Suprapubic skin (tissue), 4 donors: ENCODE data around the gene TRIM52. TPM values are rescaled to one million over a fixed set of nuclear protein-coding genes. Genes with fewer than 3 reads are reported as not detected.

Experiments
- DNase-seq, 2 donors: peaks; one replicate each; pipeline ENCODE4 v3.0.0-alpha.2; 2019; ENCODE audit warnings: low spot score in 2 of 2
- H3K27ac ChIP-seq: fragments of 200-600 bp; sonication (generic); one replicate; pipeline ENCODE4 v1.5.1; 2019
- H3K27me3 ChIP-seq: fragments of 200-600 bp; sonication (generic); one replicate; pipeline ENCODE4 v1.5.1; 2019
- H3K36me3 ChIP-seq: fragments of 200-600 bp; sonication (generic); one replicate; pipeline ENCODE4 v1.5.1; 2019
- H3K4me1 ChIP-seq: fragments of 200-600 bp; sonication (generic); one replicate; pipeline ENCODE4 v1.5.1; 2019
- H3K4me3 ChIP-seq: fragments of 200-600 bp; sonication (generic); one replicate; pipeline ENCODE4 v1.5.1; 2019; ENCODE audit warnings: mild to moderate bottlenecking
- H3K9me3 ChIP-seq: fragments of 200-600 bp; sonication (generic); one replicate; pipeline ENCODE4 v1.5.1; 2019
- EP300 ChIP-seq: sonication (generic); formaldehyde crosslinking; IDR thresholded peaks from one replicate; pipeline ENCODE4 v1.6.1; 2017; ENCODE audit warnings: antibody characterized with exemption
- POLR2A ChIP-seq, 2 donors: fragments of 450-650 bp; IDR thresholded peaks; one replicate each; pipeline ENCODE4 v1.6.1; 2017; ENCODE audit warnings: antibody characterized with exemption in 2 of 2, mild to moderate bottlenecking in 2 of 2, moderate library complexity in 2 of 2
- POLR2AphosphoS5 ChIP-seq, 3 donors: sonication (generic); formaldehyde crosslinking; IDR thresholded peaks; one replicate each; pipeline ENCODE4 v1.6.1; 2017; ENCODE audit warnings: antibody characterized with exemption in 3 of 3
- WGBS: methylation state at CpG from one replicate; pipeline ENCODE4 v1.1.5; 2018; 5-methylcytosine and 5-hydroxymethylcytosine counted together
- total RNA-seq, 4 donors: library from RNA; depleted of rRNA; stranded (reverse); fragments of >200 nt; gene quantifications; one replicate each; pipeline ENCODE4 v1.1.0, GENCODE V29; 2016
- TF ChIP-seq, protein P1 (sequence below), 2 donors: fragments of 200-600 bp in 1 of 2; fragments of 450-650 bp in 1 of 2; sonication (generic) in 1 of 2; IDR thresholded peaks; one replicate each; pipeline ENCODE4 v1.5.1; 2016 to 2019; ENCODE audit warnings: antibody characterized with exemption in 2 of 2, mild to moderate bottlenecking in 1 of 2, moderate library complexity in 1 of 2

The TRIM52 gene
- total RNA-seq, 4 donors from 2014 or later: 6.7 to 15.4 (median 10.1) TPM

DNA sequence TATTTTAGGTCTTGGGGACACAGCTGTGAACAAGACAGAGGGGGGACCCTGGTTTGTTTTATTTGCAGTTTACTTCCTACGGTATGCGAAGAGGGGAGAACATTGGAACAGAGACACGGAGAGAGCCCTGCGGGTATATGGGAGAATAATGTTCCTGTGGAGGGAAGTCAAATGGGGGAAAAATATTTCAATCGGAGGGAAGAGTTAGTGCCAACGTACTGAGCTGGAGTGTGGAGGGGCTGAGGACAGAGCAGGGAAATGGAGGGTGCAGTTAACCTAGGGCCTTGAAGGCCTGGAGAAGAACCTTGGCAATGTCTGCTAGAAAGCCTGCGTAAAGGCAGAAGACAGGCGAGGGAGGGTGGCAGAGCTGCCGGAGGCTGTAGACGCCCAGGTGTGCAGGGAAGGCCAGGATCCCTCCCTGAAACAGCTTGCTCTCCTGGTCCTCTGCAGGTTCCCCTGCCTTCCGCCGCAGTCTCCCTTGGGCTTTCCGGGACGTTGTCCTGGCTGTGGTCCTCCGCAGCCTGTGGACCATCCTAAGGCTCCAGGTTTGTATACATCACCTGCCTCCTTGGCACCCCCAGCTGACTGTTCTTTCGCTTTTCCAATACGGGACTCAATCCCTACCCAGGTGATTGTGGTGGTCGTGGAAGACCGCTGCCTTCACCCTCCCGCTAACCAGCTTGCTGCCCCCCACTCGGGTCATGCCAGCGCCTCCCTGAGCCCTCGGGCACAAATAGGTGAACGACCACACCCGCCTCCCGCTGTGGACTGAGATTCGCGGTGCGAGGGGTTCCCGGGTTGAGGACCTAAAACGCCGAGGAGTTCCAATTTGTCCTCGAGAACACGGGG is 15.3 kb downstream of the TRIM52 start:
- DNase-seq: peak in 1 of 2 donors; percentile 79
- Histone ChIP-seq H3K27me3 (no peaks in the 10 kb centered on the region), H3K9me3 (no peaks in the 10 kb centered on the region), H3K27ac (peak overlapping the region; percentile 96), H3K4me1 (peaks cover 76% of the 10 kb centered on the region), H3K36me3 (peaks cover 14% of the 10 kb centered on the region), H3K4me3 (peak overlapping the region; percentile 73)
- 31% methylated on average over 20 of the region's 34 CpGs for WGBS
- TF ChIP-seq POLR2A (IDR thresholded peaks at IDR 0.05) (no peak), EP300 (no peak), POLR2AphosphoS5 (IDR thresholded peaks at IDR 0.05) (no peak)
- TF ChIP-seq, protein P1, sequence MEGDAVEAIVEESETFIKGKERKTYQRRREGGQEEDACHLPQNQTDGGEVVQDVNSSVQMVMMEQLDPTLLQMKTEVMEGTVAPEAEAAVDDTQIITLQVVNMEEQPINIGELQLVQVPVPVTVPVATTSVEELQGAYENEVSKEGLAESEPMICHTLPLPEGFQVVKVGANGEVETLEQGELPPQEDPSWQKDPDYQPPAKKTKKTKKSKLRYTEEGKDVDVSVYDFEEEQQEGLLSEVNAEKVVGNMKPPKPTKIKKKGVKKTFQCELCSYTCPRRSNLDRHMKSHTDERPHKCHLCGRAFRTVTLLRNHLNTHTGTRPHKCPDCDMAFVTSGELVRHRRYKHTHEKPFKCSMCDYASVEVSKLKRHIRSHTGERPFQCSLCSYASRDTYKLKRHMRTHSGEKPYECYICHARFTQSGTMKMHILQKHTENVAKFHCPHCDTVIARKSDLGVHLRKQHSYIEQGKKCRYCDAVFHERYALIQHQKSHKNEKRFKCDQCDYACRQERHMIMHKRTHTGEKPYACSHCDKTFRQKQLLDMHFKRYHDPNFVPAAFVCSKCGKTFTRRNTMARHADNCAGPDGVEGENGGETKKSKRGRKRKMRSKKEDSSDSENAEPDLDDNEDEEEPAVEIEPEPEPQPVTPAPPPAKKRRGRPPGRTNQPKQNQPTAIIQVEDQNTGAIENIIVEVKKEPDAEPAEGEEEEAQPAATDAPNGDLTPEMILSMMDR (IDR thresholded peaks at IDR 0.05): no peak

DNA sequence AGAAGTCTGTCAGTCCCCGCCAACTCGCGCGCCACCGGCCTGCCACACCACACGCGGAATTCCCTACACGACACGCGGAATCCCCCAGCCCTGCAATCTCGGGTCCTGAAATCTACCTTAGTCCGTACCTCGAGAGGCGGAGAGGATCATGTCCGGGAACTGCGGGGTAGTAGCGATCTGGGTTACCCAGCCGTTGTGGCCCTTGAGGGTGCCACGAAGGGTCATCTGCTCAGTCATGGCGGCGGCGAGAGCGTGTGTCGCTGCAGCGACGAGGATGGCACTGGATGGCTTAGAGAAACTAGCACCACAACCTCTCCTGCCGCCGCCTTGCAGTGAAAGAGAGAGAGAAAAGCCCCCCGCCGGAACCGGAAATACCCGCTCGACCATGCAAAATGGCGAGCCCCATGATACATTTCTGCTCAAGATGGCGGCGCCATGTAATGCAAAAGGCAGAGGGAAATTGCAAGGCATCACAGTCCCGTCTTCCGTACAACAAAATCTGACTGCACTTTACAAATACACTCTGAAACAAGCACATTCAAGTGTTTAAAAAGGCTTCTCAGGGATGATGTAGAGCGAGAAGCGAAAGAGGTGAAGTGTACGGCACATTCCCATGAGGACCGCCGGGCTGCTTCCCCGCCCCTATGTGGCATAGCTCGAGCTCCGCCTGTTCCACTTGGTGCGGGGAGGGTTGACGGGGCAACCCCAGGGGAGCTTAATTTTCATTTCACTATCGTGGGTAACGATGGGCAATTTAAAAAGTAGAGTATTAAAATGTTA is 17.2 kb downstream of the TRIM52 start, which contains the start of gene RACK1:
Gene RACK1 (minus strand): TSS at position 343 of the 780 bp plus-strand sequence. CDS start 106 bp downstream, at position 237.
- Histone ChIP-seq H3K4me1 (peaks cover 64% of the 10 kb centered on the region), H3K4me3 (peak within 1 kb of the TSS; percentile 89), H3K27ac (peak within 1 kb of the TSS; percentile 96), H3K27me3 (no peaks in the 10 kb centered on the region), H3K9me3 (no peaks in the 10 kb centered on the region), H3K36me3 (peaks cover 33% of the 10 kb centered on the region)
- DNase-seq: peak; percentile 95 to 97
- 0% methylated on average over 27 of the region's 50 CpGs for WGBS
- TF ChIP-seq POLR2A (IDR thresholded peaks at IDR 0.05) (peak; percentile 50 to 64), POLR2AphosphoS5 (IDR thresholded peaks at IDR 0.05) (peak in 2 of 3 donors; percentile 34 to 75)
- TF ChIP-seq, protein P1 (IDR thresholded peaks at IDR 0.05): no peak

DNA sequence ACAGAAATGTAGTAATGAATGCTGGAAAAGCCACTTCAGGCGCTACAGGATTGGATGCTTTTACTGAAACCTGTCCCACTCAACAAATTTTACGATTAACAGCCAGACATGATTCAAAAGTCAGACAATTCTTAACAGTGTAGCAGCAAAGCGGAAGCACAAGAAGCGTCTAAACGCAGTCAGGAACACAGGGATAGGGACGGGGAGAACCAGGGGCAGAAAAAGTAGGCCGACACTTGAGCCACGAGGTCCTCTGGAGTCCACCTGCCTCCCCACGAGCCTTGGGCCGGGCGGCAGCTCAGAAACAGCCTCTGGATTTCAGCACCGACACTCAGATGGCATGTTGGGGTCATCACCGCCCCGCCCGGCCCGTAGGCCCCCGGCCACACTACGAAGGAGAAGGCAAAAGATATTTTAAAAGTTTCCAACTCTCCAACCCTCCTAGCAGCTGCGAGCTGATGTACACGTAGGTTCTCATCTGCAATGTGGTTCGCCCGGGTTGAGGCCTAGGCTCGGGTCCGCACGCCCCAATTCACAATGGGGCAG is 17.9 kb downstream of the TRIM52 start:
- Histone ChIP-seq H3K4me1 (peaks cover 58% of the 10 kb centered on the region), H3K9me3 (no peaks in the 10 kb centered on the region), H3K4me3 (peak overlapping the region; percentile 89), H3K36me3 (peaks cover 40% of the 10 kb centered on the region), H3K27me3 (no peaks in the 10 kb centered on the region), H3K27ac (peak overlapping the region; percentile 96)
- under 1% methylated on average over 12 of the region's 25 CpGs for WGBS
- DNase-seq: no peak
- TF ChIP-seq POLR2AphosphoS5 (IDR thresholded peaks at IDR 0.05) (no peak), EP300 (no peak), POLR2A (IDR thresholded peaks at IDR 0.05) (no peak)
- TF ChIP-seq, protein P1 (IDR thresholded peaks at IDR 0.05): no peak

DNA sequence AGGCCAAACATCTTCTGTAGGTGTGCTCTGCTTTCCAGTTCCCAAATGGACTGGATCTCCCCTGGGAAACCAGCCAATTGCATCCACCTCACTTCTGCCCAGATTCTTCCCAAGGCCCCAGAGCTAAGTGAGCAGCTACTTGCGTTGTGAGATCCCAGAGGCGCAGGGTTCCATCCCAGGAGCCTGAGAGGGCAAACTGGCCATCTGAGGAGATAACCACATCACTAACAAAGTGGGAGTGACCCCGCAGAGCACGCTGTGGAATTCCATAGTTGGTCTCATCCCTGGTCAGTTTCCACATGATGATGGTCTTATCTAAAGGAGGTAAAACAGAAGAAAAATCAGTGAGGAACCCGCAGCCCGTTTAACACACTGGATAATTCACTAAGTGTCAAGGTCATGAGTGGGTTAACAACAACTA is 18.9 kb downstream of the TRIM52 start:
- Histone ChIP-seq H3K27ac (peak overlapping the region; percentile 96), H3K4me1 (peaks cover 49% of the 10 kb centered on the region), H3K36me3 (peaks cover 51% of the 10 kb centered on the region), H3K9me3 (no peaks in the 10 kb centered on the region), H3K4me3 (peak overlapping the region; percentile 89), H3K27me3 (no peaks in the 10 kb centered on the region)
- 37% methylated on average over 5 of the region's 6 CpGs for WGBS
- DNase-seq: no peak
- TF ChIP-seq POLR2A (IDR thresholded peaks at IDR 0.05): no peak
- TF ChIP-seq EP300: no peak
- TF ChIP-seq, protein P1 (IDR thresholded peaks at IDR 0.05): no peak
- TF ChIP-seq POLR2AphosphoS5 (IDR thresholded peaks at IDR 0.05): no peak
